ELR (cell line): Measurements from ENCODE around the gene SERPINA12.

Source experiments
- DNase-seq: peaks from one replicate; pipeline ENCODE4 v3.0.0-alpha.2; 2015; ENCODE audit warnings: low read depth

The SERPINA12 gene, protein sequence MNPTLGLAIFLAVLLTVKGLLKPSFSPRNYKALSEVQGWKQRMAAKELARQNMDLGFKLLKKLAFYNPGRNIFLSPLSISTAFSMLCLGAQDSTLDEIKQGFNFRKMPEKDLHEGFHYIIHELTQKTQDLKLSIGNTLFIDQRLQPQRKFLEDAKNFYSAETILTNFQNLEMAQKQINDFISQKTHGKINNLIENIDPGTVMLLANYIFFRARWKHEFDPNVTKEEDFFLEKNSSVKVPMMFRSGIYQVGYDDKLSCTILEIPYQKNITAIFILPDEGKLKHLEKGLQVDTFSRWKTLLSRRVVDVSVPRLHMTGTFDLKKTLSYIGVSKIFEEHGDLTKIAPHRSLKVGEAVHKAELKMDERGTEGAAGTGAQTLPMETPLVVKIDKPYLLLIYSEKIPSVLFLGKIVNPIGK

DNA sequence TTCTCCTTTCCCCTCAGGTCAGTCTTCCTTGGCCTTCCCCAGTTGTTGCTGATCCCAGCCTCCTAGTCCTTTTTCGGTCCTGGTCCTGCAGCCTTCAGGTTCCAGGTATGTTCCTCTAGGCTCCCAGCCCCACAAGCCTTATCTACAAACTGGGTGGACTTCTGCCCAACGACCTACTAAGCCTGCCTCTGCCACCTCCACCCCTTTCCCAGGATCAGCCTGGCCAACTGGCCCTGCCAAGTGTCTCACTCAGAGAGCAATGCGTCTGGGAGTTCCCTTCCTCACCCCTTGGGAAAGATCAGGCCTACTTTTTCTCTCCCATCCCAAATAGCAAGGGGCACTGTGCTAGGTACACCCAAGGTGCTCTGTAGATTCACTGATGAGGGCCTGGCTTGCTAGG is at the start of gene SERPINA12:
SERPINA12 (minus strand) TSS at position 114 of the 400 bp plus-strand sequence. CDS start 11,072 bp downstream, outside the sequence.
- no peak for DNase-seq

- DNase-seq = no peak
These were observed 49.6 kb upstream of the SERPINA12 start for GRCh38 chr14:94558842-94559241.

GRCh38 chr14:94557327-94557726 is 48.1 kb upstream of the SERPINA12 start:
- no peak for DNase-seq

DNA sequence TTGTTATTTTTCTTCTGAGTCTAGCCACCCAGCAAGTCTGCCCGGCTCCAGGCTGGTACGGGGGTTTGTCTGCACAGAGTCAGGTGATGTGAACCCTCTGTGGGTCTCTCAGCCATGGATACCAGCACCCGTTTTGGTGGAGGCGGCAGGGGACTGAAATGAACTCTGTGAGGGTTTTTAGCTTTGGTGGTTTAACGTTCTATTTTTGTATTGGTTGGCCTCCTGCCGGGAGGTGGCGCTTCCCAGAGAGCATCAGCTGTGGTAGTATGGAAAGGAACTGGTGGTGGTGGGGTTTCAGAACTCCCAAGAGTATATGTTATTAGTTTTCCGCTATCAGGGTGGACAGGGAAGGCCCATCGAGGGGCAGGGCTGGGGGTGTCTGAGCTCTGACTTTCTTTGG is 46.7 kb upstream of the SERPINA12 start:
- no peak for DNase-seq

GRCh38 chr14:94550041-94550440 is 40.8 kb upstream of the SERPINA12 start:
- no peak for DNase-seq

DNA sequence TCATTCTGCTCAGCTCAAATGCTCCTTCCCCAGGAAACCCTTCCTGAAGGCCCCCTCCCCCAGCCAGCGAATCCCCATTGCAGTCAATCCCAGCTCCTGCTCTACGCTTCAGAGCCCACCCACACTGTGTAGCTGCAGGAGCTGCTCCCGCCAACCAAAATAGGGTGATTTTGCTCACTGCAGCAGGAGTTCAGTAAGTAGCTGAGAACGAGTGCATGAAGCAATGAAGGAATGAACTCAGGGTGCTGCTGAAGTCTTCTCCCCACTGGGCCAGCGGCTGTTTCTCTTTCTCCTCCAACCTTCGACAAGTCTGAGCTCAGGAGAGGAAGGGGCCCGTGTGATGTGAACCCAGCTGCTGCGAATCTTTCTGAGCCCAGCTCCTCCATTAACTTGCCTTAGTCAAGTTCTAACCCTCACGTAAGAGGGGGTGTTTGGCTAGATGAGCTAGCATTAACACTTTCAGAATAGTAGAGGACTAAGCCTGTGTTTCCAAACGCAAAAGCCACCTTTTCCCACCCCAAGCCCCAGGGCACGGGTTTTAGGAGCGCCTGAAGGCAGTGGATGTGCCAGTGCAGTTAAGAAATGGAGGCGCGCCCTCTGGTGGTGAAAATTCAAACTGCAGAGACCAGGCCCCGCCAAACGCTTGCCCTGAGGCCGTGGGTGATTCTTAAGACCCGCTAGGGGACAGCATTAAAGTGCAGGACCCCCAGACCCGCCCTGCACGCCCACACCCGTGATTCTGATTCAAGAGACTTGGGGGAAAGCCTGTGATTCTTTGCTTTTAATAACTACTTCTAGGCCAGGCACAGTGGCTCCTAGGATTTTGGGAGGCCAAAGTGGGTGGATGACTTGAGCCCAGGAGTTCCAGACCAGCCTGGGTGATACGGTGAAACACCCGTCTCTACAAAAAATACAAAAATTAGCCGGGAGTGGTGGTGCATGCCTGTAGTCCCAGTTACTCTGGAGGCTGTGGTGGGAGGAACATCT is 40.0 kb upstream of the SERPINA12 start:
- peak; percentile 68 for DNase-seq

DNA sequence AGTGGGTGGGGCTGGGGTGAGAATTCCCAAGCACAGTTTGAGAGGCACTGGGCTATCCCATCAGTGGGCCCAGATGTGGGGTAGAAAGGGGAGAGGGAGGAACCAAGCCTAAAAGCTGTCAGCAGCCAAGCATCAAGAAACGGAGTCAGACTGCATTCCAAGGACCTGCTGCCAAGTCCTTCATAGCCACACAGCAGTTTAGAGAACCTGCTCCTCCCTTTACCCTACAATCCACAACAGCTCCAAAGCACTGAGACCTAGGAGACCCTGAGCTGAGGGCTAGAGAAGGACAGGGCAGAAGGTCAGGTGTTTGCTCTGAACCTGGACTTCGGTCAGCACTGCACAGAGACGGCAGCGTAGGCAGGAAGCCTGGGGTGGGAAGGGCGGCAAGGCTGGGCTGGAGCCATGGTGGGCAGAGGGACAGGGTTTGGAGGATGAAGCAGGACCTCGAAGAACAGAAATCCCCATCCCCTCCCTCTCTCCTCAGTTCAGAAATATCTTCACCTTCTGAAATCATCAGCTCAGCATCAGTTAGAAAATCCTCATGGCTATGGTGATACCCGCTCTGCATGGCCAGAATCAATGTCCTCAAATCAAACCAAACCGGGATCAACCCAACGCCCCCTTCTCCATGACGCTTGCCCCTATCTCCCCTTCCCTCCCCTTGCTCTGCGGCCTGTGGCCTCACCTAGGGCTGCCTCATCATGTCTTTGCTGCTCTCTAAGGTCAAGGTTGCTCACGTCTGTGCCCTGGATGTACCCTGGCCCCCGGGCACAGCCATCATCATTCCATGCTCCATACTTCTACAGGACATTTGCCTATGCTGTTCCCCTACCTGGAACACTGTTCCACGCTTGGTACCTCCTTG is 39.1 kb upstream of the SERPINA12 start:
- DNase-seq = no peak

DNA sequence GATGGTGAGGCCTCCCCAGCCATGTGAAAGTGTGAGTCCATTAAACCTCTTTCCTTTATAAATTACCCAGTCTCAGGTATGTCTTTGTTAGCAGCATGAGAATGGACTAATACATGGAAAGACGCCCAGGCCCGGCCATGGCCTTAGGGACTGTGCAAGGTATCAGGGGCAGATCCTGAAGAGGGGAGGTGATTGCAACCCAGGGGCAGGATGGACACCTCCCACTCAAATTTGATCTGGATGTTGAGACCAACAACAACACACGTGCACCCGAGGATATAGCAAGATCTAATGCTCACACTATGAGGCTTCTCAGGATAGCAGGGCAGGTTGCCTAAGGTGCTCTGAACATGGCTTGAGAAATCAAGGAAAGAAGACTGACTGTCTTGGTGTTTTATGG is 38.5 kb upstream of the SERPINA12 start:
- no peak for DNase-seq

DNA sequence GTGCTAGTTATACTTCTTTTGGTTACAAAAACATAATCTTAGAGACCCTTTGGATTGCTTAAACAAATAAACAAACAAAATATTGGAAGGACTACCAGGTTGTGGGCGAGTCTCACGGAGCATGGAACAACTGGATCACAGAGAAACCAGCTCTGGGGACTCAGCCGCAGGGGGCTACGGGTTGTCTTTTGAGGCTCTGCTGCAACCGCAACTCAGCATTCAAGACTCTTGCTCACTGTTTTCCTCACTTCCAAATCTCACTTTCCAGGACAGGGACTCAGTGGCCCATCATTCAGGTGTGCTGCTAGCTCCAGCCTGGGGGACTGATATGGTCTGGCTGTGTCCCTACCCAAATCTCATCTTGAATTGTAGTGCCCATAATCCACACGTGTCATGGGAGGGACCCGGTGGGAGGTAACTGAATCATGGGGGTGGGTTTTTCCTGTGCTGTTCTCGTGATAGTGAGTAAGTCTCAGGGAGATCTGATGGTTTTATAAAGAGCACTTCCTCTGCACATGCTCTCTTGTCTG is 37.9 kb upstream of the SERPINA12 start:
- no peak for DNase-seq

GRCh38 chr14:94545131-94545841 is 36.0 kb upstream of the SERPINA12 start:
- no peak for DNase-seq

GRCh38 chr14:94544726-94545125 is 35.5 kb upstream of the SERPINA12 start:
- DNase-seq = no peak

DNA sequence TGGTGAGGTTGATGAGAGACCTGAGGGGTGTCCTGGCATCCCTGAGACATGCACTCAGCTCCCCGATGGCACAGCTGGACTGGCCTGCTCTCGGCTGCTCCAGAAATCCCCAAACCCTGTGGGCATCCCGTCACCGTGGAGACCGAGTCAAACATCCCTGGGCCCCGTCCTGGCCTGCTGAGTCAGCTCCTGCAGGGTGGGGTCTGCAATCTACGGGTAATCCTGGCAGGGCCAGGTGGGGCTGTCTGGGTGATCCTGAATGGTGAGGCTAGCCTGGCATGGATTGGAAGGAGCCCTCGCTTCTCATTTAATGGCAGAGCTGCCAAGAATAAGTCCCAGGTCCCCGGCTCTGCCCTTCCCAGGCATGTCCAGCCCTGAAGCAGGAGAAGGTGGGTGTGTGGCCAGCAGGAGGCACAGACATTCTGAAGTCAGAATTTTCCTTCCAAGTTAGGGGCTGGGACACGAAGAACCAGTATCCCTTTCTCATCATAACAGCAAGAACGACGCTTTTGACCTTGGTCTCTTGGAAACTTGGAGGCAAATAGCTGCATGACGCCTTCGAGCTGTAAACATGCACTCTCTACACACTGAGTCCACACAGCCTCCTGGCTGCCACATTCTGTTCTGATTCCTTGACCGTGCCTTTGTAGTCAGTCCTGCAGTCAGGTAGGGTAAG is 34.3 kb upstream of the SERPINA12 start:
- DNase-seq = no peak

GRCh38 chr14:94542811-94543440 is 33.7 kb upstream of the SERPINA12 start:
- no peak for DNase-seq

GRCh38 chr14:94542111-94542810 is 33.0 kb upstream of the SERPINA12 start:
- DNase-seq = peak; percentile 90

- no peak for DNase-seq
These were observed 32.1 kb upstream of the SERPINA12 start for GRCh38 chr14:94541234-94541975.

- DNase-seq = no peak
These were observed 30.9 kb upstream of the SERPINA12 start for GRCh38 chr14:94540031-94540794.

GRCh38 chr14:94539181-94539580 is 29.9 kb upstream of the SERPINA12 start:
- no peak for DNase-seq
